C4-2B (cell line): Measurements from ENCODE around the gene PARP15.

Experiments
- H3K27ac ChIP-seq: fragments of 450-650 bp; 2 replicates; pipeline ENCODE4 v1.5.1; 2017
- ZFX ChIP-seq: fragments of 450-650 bp; IDR thresholded peaks from 2 replicates; pipeline ENCODE4 v1.6.1; 2017
- TF ChIP-seq, protein P1 (sequence below): fragments of 450-650 bp; conservative IDR thresholded peaks from 2 replicates; pipeline ENCODE4 v1.5.1; 2017; ENCODE audit warnings: mild to moderate bottlenecking

Gene PARP15

DNA sequence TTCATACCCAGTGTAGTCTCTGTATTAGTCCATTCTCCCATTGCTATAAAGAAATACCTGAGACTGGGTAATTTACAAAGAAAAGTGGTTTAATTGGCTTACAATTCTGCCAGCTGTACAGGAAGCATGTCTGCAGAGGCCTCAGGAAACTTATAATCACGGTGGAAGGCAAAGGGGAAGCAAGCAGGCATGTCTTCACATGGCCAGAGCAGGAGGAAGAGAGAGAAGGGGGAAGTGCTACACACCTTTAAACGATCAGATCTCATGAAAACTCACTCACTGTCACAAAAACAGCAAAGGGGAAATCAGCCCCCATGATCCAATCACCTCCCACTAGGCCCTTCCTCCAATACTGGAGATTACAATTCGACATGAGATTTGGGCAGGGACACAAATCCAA is 96.9 kb downstream of the PARP15 start:
- H3K27ac ChIP-seq: no peak overlapping the region; the same call in 1 of the 2 replicates
- no peak for TF ChIP-seq ZFX

DNA sequence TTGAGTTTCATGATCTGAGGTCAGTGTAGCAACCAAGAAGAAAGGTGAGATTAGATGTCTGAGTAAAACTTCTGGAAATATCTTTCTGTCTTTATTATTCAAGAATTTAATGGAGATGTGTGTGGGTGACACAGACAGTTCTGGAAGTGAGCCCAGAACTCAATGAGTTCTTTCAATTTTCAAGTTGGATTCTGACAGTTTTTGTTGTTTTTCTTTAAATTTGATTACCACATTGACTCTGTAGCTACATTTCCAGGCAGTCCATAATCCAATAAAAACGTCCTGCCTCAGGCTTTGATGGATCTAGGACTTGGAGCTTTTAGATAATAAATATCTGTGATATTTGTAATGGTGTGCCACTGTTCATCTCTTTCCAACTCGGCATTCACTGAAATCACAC is 99.3 kb downstream of the PARP15 start:
- TF ChIP-seq ZFX: no peak
- no peak overlapping the region for H3K27ac ChIP-seq

DNA sequence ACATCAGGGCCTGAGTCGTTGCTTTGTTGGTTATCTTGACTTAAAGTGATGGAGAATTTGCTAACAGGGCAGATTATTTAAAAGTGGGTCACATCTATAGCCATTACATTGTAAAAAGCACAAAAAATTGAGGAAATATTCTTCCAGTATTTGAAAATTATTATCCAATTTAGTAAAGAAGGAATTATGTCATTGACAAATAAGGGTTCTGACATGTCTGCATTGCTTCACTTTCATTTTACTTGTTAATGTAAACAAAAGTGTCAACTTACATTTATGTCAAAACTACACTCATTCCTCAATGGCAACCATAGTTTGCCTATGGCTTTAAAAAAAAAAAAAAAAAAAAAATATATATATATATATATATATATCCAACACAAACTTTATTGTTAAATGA is 99.8 kb downstream of the PARP15 start:
- H3K27ac ChIP-seq: no peak overlapping the region
- no peak for TF ChIP-seq ZFX
- TF ChIP-seq, protein P1, sequence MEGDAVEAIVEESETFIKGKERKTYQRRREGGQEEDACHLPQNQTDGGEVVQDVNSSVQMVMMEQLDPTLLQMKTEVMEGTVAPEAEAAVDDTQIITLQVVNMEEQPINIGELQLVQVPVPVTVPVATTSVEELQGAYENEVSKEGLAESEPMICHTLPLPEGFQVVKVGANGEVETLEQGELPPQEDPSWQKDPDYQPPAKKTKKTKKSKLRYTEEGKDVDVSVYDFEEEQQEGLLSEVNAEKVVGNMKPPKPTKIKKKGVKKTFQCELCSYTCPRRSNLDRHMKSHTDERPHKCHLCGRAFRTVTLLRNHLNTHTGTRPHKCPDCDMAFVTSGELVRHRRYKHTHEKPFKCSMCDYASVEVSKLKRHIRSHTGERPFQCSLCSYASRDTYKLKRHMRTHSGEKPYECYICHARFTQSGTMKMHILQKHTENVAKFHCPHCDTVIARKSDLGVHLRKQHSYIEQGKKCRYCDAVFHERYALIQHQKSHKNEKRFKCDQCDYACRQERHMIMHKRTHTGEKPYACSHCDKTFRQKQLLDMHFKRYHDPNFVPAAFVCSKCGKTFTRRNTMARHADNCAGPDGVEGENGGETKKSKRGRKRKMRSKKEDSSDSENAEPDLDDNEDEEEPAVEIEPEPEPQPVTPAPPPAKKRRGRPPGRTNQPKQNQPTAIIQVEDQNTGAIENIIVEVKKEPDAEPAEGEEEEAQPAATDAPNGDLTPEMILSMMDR: no peak

DNA sequence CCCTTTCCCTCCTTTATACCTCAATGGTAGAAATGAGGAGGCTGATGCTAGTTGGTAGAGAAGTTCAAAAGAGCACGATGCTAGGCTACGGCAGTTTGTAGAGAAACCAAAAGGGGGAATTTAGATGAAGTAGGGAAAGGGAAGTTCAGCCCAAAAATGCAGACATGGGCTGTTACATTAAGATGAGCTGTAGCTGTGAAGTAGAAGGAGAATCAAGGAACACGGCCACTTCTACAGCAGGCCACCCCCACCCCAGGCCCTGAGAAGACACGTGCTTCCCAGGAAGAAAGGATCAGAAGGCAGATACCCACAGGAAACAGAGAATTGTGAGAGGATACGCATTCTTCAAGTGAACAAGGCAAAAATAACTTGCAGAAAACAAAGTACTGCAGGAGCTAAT is 101.1 kb downstream of the PARP15 start:
- H3K27ac ChIP-seq: no peak overlapping the region; the same call in 1 of the 2 replicates
- no peak for TF ChIP-seq ZFX
- TF ChIP-seq, protein P1: no peak

DNA sequence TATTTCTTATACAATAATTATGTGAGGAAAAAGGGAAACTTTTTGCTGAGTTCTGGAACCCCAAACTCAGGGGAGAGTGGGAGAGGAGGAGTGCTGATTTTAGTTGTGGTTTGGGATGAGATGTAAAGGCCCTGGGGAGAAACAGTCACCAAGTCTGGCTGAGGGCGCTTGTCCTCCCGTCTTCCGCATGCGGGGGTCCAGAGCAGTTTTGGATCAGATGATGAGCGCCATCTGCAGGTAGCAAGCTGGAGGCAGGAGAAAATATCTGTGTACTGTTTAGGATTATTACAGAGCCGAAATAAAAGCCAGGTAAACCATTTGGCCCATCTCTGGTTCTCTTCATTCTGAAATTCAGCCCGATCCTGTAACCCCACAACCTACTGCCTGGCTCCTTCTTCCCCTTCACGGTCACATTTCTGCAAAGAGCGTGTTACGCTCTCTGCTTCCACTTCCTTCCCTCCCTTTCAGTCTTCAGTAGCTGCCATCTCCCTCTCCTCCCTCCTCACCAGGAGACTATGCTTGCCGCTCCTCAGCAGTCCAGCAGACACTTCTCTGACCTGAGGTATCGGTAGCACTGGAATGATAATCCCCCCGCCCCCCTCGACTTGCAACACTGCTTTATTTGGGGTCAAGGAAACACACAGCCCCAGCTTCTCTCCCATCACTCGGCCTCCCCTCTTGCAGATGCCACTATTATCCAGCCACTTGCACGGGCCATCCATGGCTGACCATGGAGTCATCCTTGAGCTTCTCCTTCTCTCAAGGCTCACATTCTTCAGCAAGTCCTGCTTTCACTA is 101.8 kb downstream of the PARP15 start:
- no peak for TF ChIP-seq ZFX
- TF ChIP-seq, protein P1: peak; percentile 92
- no peak overlapping the region for H3K27ac ChIP-seq

DNA sequence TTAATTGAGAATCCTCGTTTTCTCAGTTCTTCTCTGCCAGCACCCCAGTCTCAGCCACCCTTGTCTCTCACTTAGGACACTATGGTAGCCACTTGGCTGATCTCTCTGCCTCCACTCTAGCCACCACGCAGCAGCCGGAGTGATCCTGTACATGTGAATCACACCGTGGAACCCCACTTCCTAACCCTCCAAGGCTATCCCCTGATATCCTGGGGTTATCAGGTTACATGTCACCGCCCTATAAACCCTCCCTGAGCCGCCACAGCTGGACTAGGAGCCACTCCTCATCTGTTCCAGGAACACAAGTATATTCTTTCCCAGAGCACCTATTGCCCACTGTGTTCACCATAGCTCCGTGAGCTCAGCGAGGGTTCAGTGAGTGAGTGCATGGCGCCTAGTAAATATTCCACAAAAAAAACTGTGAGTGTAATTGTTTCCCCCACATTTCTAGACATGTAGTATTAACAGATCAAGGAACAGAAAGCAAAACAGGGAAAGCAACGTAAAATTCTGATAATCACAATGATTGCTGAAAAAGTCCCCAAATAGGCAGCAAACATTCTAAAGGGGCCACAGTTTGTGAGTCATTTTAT is 102.5 kb downstream of the PARP15 start:
- no peak for TF ChIP-seq ZFX
- peak overlapping the region; percentile 53; the same call in 1 of the 2 replicates for H3K27ac ChIP-seq

DNA sequence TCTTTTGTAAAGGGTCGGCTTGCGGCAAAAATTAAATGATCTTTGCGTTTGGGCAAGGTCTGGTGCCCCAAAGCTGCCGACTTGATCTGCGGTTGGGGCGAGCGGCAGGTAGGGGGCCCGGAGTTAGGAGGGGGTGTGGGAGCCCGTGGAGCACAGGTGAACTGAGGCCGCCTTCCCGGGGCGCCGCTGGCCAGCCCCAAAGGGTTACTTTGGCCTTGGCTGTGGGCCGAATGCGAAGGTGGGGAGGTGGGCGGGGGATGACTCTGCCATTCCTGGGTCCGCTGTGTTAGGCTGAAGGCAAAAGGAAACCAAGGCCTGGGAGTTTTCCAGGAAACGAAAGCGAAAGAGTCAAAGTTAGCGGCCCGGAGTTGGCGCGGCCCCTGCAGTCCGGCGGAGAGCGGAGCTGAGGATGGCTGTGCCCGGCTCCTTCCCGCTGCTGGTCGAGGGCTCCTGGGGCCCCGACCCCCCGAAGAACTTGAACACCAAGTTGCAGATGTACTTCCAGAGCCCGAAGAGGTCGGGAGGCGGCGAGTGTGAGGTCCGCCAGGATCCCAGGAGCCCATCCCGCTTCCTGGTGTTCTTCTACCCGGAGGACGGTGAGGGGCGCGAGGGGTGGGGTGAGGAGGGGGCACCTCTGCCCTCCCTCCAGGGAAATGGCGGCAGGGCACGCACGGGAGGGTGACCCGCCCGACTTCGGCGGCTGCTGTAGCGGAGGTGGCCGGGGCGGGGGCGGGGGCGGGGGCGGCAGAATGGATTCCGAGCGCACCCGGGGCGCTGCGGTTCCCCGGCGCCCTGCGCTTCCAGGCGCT is 103.2 kb downstream of the PARP15 start, which contains the start of gene PARP14:
PARP14 (plus strand) TSS at position 365 of the 809 bp plus-strand sequence; CDS start at position 410, 45 bp downstream.
- peak within 1 kb of the TSS; percentile 53 for H3K27ac ChIP-seq
- TF ChIP-seq, protein P1: peak; percentile 22
- TF ChIP-seq ZFX: peak; percentile 31; the same call in 1 of the 2 replicates

DNA sequence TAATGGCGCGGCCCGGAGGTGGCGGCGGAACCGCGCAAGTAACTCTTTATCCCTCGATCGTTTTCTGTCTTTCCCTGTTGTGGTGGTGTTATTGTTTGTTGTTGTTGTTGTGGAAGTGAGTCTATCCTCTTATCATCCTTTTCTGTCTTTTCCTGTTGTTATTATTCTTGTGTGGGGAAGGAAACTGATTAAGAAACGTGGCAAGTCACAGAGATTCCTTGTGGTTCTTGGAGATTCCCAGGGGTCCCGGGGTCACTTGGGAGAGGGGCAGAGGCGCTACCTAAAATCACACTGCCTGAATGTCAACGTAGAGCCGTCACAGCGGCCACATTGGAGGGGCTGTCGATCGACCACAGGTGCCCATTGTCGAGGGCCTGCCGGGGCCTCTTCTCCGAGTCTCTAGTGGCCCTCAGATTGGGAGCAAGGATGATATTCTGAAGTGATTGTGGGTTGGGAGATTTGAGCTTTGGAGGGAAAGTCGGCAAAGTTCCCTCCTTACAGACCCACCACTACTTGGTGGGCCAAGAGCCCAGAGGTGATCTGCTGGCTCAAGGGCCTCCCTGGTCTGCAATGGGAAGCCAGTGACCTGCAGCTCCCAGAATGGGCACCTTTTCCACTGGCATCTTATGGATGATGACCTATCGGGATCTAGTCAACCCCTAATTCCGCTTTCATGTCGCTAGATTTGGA is 104.0 kb downstream of the PARP15 start:
- peak overlapping the region; percentile 53; the same call in 1 of the 2 replicates for H3K27ac ChIP-seq
- TF ChIP-seq, protein P1: no peak
- TF ChIP-seq ZFX: no peak
